Measurements from ENCODE around the gene SP110. TPM values are rescaled to one million over a fixed set of nuclear protein-coding genes. Genes with fewer than 3 reads are reported as not detected.
A peak's percentile ranks its signal among the peaks of the same experiment; 100 is the strongest.

Gene SP110
- total and polyA plus RNA-seq, 2 experiments from 2014 or later, result 2.3 to 8.2 TPM

DNA sequence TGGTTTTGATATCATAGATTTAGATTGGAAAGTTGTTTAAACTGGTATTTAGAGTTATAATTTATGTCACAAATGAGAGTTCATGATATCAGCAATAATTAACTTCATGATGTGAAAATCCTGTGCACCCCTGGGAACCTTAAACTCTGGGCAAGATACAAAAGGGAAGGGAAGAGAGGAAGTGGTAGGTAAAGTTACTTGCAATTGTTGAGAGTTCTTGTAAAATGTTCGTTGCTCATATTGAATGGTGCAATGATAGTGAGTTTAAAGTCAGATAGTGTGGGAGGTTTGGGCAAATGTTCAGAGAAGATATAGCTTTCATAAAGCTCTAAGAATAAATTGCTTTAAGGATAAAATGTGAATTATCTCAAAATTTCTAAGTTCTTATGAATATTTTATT is 75.4 kb downstream of the SP110 start (continued):
- TF ChIP-seq, protein P1, sequence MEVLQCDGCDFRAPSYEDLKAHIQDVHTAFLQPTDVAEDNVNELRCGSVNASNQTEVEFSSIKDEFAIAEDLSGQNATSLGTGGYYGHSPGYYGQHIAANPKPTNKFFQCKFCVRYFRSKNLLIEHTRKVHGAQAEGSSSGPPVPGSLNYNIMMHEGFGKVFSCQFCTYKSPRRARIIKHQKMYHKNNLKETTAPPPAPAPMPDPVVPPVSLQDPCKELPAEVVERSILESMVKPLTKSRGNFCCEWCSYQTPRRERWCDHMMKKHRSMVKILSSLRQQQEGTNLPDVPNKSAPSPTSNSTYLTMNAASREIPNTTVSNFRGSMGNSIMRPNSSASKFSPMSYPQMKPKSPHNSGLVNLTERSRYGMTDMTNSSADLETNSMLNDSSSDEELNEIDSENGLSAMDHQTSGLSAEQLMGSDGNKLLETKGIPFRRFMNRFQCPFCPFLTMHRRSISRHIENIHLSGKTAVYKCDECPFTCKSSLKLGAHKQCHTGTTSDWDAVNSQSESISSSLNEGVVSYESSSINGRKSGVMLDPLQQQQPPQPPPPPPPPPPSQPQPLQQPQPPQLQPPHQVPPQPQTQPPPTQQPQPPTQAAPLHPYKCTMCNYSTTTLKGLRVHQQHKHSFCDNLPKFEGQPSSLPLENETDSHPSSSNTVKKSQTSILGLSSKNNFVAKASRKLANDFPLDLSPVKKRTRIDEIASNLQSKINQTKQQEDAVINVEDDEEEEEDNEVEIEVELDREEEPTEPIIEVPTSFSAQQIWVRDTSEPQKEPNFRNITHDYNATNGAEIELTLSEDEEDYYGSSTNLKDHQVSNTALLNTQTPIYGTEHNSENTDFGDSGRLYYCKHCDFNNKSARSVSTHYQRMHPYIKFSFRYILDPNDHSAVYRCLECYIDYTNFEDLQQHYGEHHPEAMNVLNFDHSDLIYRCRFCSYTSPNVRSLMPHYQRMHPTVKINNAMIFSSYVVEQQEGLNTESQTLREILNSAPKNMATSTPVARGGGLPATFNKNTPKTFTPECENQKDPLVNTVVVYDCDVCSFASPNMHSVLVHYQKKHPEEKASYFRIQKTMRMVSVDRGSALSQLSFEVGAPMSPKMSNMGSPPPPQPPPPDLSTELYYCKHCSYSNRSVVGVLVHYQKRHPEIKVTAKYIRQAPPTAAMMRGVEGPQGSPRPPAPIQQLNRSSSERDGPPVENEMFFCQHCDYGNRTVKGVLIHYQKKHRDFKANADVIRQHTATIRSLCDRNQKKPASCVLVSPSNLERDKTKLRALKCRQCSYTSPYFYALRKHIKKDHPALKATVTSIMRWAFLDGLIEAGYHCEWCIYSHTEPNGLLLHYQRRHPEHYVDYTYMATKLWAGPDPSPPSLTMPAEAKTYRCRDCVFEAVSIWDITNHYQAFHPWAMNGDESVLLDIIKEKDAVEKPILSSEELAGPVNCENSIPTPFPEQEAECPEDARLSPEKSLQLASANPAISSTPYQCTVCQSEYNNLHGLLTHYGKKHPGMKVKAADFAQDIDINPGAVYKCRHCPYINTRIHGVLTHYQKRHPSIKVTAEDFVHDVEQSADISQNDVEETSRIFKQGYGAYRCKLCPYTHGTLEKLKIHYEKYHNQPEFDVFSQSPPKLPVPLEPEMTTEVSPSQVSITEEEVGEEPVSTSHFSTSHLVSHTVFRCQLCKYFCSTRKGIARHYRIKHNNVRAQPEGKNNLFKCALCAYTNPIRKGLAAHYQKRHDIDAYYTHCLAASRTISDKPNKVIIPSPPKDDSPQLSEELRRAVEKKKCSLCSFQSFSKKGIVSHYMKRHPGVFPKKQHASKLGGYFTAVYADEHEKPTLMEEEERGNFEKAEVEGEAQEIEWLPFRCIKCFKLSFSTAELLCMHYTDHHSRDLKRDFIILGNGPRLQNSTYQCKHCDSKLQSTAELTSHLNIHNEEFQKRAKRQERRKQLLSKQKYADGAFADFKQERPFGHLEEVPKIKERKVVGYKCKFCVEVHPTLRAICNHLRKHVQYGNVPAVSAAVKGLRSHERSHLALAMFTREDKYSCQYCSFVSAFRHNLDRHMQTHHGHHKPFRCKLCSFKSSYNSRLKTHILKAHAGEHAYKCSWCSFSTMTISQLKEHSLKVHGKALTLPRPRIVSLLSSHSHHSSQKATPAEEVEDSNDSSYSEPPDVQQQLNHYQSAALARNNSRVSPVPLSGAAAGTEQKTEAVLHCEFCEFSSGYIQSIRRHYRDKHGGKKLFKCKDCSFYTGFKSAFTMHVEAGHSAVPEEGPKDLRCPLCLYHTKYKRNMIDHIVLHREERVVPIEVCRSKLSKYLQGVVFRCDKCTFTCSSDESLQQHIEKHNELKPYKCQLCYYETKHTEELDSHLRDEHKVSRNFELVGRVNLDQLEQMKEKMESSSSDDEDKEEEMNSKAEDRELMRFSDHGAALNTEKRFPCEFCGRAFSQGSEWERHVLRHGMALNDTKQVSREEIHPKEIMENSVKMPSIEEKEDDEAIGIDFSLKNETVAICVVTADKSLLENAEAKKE (CRISPR knock-in tag; IDR thresholded peaks at IDR 0.05), result no peak
- TF ChIP-seq, protein P2, sequence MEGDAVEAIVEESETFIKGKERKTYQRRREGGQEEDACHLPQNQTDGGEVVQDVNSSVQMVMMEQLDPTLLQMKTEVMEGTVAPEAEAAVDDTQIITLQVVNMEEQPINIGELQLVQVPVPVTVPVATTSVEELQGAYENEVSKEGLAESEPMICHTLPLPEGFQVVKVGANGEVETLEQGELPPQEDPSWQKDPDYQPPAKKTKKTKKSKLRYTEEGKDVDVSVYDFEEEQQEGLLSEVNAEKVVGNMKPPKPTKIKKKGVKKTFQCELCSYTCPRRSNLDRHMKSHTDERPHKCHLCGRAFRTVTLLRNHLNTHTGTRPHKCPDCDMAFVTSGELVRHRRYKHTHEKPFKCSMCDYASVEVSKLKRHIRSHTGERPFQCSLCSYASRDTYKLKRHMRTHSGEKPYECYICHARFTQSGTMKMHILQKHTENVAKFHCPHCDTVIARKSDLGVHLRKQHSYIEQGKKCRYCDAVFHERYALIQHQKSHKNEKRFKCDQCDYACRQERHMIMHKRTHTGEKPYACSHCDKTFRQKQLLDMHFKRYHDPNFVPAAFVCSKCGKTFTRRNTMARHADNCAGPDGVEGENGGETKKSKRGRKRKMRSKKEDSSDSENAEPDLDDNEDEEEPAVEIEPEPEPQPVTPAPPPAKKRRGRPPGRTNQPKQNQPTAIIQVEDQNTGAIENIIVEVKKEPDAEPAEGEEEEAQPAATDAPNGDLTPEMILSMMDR (conservative IDR thresholded peaks at IDR 0.05; ENCODE audit: low read depth in 2 of 2), result no peak
- no peak for TF ChIP-seq NANOG (IDR thresholded peaks at IDR 0.05; ENCODE audit: borderline replicate concordance)

DNA sequence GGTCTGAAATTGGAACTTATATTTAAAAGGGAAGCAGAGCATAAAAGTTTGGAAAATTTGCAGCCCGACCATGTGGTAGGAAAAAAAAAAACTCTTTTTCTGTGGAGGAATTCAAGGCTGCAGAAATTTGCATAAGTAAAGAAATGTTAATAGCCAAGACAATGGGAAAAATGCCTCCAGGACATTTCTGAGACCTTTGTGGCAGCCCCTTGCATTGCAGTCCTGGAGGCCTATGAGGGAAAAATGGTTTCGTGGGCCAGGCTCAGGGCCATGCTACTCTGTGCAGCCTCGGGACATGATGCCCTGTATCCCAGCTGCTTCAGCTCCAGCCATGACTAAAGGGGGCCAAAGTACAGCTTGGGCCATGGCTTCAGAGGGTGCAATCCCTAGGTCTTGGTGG is 79.1 kb downstream of the SP110 start:
- H3K4me1 Mint-ChIP-seq, result peaks cover 6% of the 10 kb centered on the region
- ATAC-seq (peak; percentile 78), DNase-seq (ENCODE audit: low spot score) (peak; percentile 72)
- peaks cover 25% of the 10 kb centered on the region for H3K36me3 Mint-ChIP-seq (ENCODE audit: low read depth)
- H3K79me2 ChIP-seq (replicated peaks; ENCODE audit: insufficient read depth), result no peaks in the 10 kb centered on the region
- no peaks in the 10 kb centered on the region for H4K20me1 ChIP-seq (replicated peaks; ENCODE audit: insufficient read depth)
- H3K9me2 ChIP-seq (ENCODE audit: insufficient read depth), result peaks cover 19% of the 10 kb centered on the region; the same call in 1 of the 2 replicates
- peaks cover 5% of the 10 kb centered on the region for H3K27me3 Mint-ChIP-seq (ENCODE audit: insufficient read depth, low read depth, poor library complexity)
- H3F3A ChIP-seq (replicated peaks; ENCODE audit: low read depth), result no peaks in the 10 kb centered on the region
- no peak for TF ChIP-seq POLR2AphosphoS5 (IDR thresholded peaks at IDR 0.05; ENCODE audit: low read depth)
- TF ChIP-seq ZNF114 (CRISPR knock-in tag; IDR thresholded peaks at IDR 0.05), result no peak
- H3K4me2 ChIP-seq, result no peak overlapping the region
- H3K27ac Mint-ChIP-seq, result no peak overlapping the region; the same call in 1 of the 2 replicates
- no peak overlapping the region; the same call in 1 of the 2 replicates for H3K27ac ChIP-seq (ENCODE audit: low read depth)
- H2AFZ ChIP-seq, result no peak overlapping the region
- H3K4me3 ChIP-seq, result no peak overlapping the region
- H3K9me3 Mint-ChIP-seq, result peaks cover 27% of the 10 kb centered on the region
- H3K36me3 ChIP-seq (ENCODE audit: insufficient read depth), result peaks cover 4% of the 10 kb centered on the region; the same call in 1 of the 2 replicates
- H3K4me3 Mint-ChIP-seq, result no peak overlapping the region
- H3K27me3 ChIP-seq (ENCODE audit: insufficient read depth), result no peaks in the 10 kb centered on the region
- H3K4me1 ChIP-seq (ENCODE audit: insufficient read depth), result no peaks in the 10 kb centered on the region

Data from GM23338 (cell line).